WTC11 (cell line): ENCODE measurements around the gene HS2ST1.

Experiments used
- ATF3 ChIP-seq: sonication (generic); formaldehyde crosslinking; conservative IDR thresholded peaks from 2 replicates; pipeline ENCODE4 v1.8.1; 2022; ENCODE audit warnings: mild to moderate bottlenecking, missing genetic modification reagents
- CTCF ChIP-seq: fragments of 200-600 bp; IDR thresholded peaks from 2 replicates; pipeline ENCODE4 v1.8.0; 2022; ENCODE audit warnings: antibody characterized with exemption
- E2F1 ChIP-seq: sonication (generic); formaldehyde crosslinking; IDR thresholded peaks from 2 replicates; pipeline ENCODE4 v1.8.0; 2022; ENCODE audit warnings: mild to moderate bottlenecking, missing genetic modification reagents
- ELF4 ChIP-seq: sonication (generic); formaldehyde crosslinking; IDR thresholded peaks from 2 replicates; pipeline ENCODE4 v1.8.1; 2022; ENCODE audit warnings: low read depth, mild to moderate bottlenecking, moderate library complexity, missing genetic modification reagents
- HMGXB4 ChIP-seq: sonication (generic); formaldehyde crosslinking; IDR thresholded peaks from 2 replicates; pipeline ENCODE4 v1.8.1; 2023; ENCODE audit warnings: mild to moderate bottlenecking, moderate library complexity, missing genetic modification reagents

GRCh38 chr1:87117761-87118368 lies 203.4 kb downstream of the HS2ST1 start:
- no peak for TF ChIP-seq ELF4 (CRISPR knock-in tag)
- no peak for TF ChIP-seq E2F1 (CRISPR knock-in tag)
- TF ChIP-seq CTCF = no peak
- no peak for TF ChIP-seq ATF3 (CRISPR knock-in tag)
- no peak for TF ChIP-seq HMGXB4 (CRISPR knock-in tag)
